NAMALWA (cell line): ENCODE measurements around the gene DCAF4.
"Not testable (repeated sequence)": the region's sequence is repeated elsewhere in the genome, so short reads cannot be mapped to it uniquely, and the experiment has no call there.

Experiments used
- DNase-seq: peaks from one replicate; pipeline ENCODE4 v3.0.0-alpha.2; 2015; ENCODE audit warnings: low spot score

Gene DCAF4

DNA sequence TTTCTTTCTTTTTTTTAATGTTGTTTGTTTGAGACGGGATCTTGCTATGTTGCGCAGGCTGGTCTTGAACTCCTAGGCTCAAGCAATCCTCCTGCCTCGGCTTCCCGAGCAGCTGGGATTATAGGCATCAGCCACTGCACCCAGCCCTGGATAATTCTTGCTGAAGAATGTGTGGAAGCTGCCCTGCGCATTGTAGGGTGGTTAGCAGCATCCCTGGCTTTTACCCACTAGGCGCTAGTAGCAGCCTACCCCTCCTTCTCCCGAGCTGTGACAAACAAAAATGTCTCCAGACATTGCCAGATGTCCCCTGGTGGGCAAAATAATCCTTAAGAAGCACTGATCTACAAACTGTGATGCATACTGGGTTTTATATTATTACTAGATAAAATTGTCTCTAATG is 6.6 kb downstream of the DCAF4 start:
- DNase-seq, result no peak

- DNase-seq, result no peak
Observed at GRCh38 chr14:72939630-72940029, 13.4 kb downstream of the DCAF4 start.

DNA sequence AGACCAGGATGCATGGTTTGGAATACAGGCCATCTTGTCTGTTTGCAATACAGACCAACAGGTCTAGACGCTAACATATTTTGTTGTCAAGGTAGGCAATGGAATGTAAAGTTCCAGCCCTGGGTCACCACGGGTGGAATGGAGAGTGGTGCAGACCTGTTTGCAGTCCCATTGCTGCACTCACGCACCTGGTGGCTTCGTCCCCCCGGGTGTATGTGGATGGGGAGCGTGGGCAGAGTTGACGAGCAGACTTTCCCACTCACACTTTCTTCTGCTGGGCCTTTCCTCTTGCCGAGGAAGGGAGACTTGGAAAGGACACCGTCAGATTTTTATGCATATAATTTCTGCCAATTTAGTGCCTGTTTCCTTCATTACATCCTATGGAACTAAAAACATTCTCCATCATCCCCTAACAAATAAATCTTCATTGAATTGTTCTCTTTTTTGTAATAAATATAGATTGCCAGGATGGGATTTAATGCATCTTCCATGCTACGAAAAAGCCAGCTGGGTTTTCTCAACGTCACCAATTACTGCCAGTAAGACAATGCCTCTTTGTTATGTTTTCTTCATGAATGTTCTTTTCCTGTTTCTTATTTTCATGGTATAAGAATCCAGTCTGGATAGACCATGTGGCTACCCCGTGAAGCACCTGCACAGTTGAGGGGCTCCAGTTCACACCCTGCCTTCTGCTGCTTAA is 15.2 kb downstream of the DCAF4 start:
- no peak for DNase-seq

GRCh38 chr14:72942934-72943333 is 16.7 kb downstream of the DCAF4 start:
- no peak for DNase-seq

- no peak for DNase-seq
Observed at GRCh38 chr14:72943876-72944430, 17.7 kb downstream of the DCAF4 start.

- DNase-seq, result no peak
Observed at GRCh38 chr14:72945356-72946027, 19.2 kb downstream of the DCAF4 start.

GRCh38 chr14:72946491-72946890 is 20.2 kb downstream of the DCAF4 start:
- DNase-seq, result no peak

GRCh38 chr14:72947366-72948160 is 21.3 kb downstream of the DCAF4 start:
- DNase-seq, result no peak

DNA sequence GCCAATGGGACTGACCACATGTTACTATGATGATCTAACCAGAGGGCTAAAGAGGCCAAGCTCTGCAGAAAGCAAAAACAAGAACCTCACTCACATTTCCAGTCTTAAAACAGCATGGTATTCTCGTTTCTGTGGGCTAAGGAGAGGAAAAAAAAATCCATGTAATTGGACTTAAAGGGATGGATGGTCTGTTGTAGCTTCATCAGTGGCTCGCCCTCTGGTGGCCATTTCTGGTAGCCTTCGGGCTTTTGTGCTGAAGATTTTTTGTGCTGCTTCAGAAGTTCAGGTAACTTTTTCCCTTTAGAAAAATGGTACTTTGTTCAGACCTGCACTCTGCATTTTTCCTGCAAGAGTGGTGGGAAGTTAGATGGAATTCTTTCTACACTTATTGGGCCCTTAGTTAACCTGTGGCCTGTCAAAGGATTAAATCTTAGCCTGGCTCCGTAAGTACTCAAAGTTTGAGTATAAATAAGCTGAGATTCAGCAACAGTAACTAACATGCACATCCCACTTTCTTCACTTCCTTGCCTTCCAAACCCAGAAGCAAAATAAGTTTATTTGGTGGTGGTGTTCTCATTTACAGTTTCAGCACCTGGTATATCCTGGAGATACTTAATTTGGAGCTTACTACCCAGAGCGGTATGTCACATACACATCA is 22.3 kb downstream of the DCAF4 start:
- DNase-seq, result peak; percentile 49

GRCh38 chr14:72952171-72952570 is 25.9 kb downstream of the DCAF4 start:
- no peak for DNase-seq

DNA sequence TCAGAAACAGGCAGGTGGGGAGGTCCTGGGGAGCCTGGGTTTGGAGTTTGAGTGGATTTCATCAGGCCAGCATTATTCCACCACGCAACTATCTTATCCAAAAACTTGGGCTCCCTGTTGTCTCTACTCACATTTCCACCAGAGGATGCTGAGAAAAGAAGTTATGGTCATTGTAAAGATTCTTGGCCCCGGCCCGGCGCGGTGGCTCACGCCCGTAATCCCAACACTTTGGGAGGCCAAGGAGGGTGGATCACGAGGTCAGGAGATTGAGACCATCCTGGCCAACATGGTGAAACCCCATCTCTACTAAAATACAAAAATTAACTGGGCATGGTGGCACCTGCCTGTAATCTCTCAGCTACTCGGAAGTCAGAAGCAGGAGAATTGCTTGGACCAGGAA is 30.5 kb downstream of the DCAF4 start:
- DNase-seq, result not testable (repeated sequence)

GRCh38 chr14:72957213-72957612 is 30.9 kb downstream of the DCAF4 start:
- DNase-seq, result no peak

DNA sequence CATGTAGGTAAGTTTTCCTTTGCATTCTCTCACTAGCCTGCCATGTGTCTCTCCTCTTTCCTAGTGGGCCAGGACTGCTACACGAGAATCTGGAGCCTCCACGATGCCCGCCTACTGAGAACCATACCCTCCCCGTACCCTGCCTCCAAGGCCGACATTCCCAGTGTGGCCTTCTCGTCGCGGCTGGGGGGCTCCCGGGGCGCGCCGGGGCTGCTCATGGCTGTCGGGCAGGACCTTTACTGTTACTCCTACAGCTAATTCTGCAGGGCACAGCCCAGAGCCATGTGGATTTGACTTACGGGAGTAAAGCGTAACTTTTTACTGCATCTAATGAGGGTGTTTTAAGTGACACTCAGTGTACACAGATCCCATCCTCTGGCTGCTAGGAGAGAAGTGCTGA is 32.3 kb downstream of the DCAF4 start:
- DNase-seq, result no peak

DNA sequence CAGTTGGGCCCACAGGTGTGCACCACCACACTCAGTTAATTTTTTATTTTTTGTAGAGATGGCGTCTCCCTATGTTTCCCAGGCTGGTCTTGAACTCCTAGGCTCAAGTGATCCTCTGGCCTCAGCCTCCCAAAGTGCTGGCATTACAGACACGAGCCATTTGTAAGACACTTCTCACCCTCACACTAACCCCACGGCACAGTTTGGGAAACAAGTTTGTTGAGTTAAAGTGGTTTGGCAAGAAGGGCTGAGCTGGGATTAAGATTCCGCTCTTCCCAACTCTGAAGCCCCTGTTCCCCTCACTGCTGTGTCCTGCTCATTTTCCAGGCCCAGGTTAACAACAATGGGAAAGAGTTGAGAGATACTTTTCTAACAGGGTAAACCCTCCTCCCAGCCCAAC is 34.8 kb downstream of the DCAF4 start:
- not testable (repeated sequence) for DNase-seq

DNA sequence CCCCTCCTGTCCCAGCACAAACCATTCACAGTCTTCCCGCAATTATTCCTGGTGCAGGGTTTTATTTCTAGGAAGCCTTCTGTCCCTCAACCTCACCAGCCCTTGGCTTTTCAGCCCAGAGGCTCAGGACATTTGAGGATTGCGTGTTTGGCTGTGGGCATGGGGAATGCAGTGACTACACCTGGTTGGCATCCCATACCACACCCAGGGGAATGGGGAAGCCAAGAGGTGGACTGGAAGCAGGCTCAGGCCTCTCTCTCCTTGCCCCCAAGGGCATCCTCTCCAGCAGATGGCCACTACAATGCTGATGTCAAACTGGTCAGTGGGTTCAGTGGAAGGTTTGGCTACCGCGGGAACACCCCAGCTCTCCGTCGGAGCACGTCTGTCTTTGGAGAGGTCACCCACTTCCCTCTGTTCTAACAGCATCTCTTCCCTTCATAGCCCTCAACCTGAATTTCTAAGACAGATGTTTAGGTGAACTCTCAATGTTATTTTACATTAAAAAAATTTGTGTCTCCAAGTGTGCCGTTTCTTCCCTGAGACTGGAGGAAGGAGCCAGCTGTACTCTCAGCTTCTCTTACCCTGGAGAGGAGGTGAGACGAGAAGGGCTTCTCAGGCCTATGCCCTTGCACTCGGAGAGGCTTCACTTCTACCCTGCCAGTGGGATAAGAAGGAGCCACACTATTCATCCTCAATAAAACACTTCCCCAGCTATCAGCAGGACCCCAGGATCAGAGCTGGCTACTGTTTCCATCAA is 35.5 kb downstream of the DCAF4 start:
- DNase-seq, result no peak

DNA sequence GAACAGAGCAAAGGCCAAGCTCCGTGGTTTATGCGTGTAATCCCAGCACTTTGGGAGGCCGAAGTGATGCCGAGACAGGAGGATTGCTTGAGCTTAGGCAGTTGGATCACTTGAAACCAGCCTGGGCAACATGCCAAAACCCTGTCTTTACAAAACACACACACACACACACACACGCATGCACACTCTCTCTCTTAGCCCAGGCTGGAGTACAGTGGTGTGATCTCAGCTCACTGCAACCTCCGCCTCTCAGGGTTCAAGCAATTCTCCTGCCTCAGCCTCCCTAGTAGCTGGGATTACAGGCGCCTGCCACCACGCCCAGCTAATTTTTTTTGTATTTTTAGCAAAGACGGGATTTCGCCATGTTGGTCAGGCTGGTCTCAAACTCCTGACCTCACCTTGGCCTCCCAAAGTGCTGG is 36.1 kb downstream of the DCAF4 start:
- DNase-seq, result not testable (repeated sequence)

- no peak for DNase-seq
Observed at GRCh38 chr14:72962829-72963312, 36.6 kb downstream of the DCAF4 start.

DNA sequence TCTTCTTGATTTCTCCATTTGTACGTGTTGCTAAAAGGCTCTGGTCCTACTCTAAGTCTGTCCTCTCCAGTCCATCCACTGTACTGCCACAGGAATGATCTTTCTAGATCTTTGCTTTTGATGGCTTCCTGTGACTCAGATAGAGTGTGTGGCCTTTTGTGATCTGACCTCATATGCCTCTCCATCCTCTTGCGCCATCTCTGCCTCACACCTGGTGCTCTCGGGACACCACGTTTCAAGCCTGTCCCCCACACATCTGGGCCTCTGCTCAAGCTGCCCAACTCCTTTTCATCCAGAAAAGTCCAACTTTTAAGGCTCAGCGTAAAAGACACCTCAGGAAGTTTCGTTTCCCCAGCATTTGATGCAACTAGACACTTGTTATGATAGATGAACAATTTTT is 39.0 kb downstream of the DCAF4 start:
- no peak for DNase-seq

- no peak for DNase-seq
Observed at GRCh38 chr14:72966038-72966437, 39.8 kb downstream of the DCAF4 start.

GRCh38 chr14:72968316-72968715 is 42.1 kb downstream of the DCAF4 start:
- no peak for DNase-seq

DNA sequence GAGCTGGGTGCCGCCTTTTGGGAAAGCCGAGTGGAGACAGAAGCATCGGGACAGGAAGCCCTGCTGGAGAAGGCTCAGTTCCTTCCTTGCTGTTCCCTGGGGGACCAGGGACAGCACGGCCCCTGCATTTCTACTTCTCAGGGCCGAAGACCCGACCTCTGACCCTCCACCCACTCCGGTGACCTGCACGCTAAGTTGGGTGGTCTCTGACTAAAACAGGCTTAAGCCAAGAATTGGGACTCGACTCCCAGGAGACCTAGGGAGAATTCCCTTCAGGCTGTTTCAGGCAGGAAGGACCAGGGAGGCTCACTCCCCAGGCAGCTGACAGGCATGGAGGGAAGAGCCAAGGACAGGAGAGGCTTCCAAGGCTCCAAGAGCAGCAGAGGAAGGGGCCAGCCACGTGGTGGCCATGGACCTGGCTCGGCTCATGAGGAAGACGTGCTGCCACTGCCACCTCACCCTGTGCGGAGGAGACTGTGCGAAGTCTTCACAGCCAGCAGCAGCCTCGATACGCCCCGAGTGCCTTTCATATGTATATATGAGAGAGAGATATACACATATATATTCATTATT is 43.9 kb downstream of the DCAF4 start:
- DNase-seq, result no peak
